Osteocyte (in vitro differentiated cells): Measurements from ENCODE around the gene GSTA1. TPM values are rescaled to one million over a fixed set of nuclear protein-coding genes. Genes with fewer than 3 reads are reported as not detected.
"Not testable (repeated sequence)": the region's sequence is repeated elsewhere in the genome, so short reads cannot be mapped to it uniquely, and the experiment has no call there.

Experiments
- DNase-seq: peaks from one replicate; pipeline ENCODE4 v3.0.0; 2021; ENCODE audit warnings: mixed read lengths; ENCODE audit not compliant: unreplicated experiment; ENCODE audit errors: extremely low spot score
- H3K27ac Mint-ChIP-seq: one replicate; pipeline ENCODE4 v1.8.0; 2021; ENCODE audit warnings: mild to moderate bottlenecking, mixed read lengths; ENCODE audit not compliant: unreplicated experiment
- H3K27me3 Mint-ChIP-seq: one replicate; pipeline ENCODE4 v1.8.0; 2021; ENCODE audit warnings: mixed read lengths; ENCODE audit not compliant: unreplicated experiment
- H3K36me3 Mint-ChIP-seq: one replicate; pipeline ENCODE4 v1.8.0; 2021; ENCODE audit warnings: mixed read lengths; ENCODE audit not compliant: unreplicated experiment
- H3K4me1 Mint-ChIP-seq: one replicate; pipeline ENCODE4 v1.8.0; 2021; ENCODE audit warnings: mixed read lengths; ENCODE audit not compliant: unreplicated experiment
- H3K4me3 Mint-ChIP-seq: one replicate; pipeline ENCODE4 v1.8.0; 2021; ENCODE audit warnings: mild to moderate bottlenecking, moderate library complexity, mixed read lengths; ENCODE audit not compliant: unreplicated experiment
- H3K9me3 Mint-ChIP-seq: one replicate; pipeline ENCODE4 v1.8.0; 2021; ENCODE audit warnings: mixed read lengths; ENCODE audit not compliant: unreplicated experiment
- CTCF ChIP-seq: fragments of 200-600 bp; sonication (generic); IDR thresholded peaks from 2 replicates; pipeline ENCODE4 v1.5.0; 2021; ENCODE audit warnings: antibody characterized with exemption, mild to moderate bottlenecking, moderate library complexity
- total RNA-seq: library from RNA; stranded (reverse); gene quantifications from 2 replicates; pipeline ENCODE4 v1.2.1, GENCODE V29; 2021

Gene GSTA1
- total RNA-seq, 1 donor from 2014 or later, result not detected

GRCh38 chr6:52839124-52840055 is 35.8 kb upstream of the GSTA1 start:
- Mint-ChIP-seq H3K4me3 (no peak overlapping the region), H3K27me3 (peaks cover 55% of the 10 kb centered on the region), H3K36me3 (no peaks in the 10 kb centered on the region), H3K4me1 (no peaks in the 10 kb centered on the region), H3K9me3 (no peaks in the 10 kb centered on the region), H3K27ac (no peak overlapping the region)
- TF ChIP-seq CTCF, result peak; percentile 65
- DNase-seq, result no peak

GRCh38 chr6:52834481-52834880 is 30.9 kb upstream of the GSTA1 start:
- Mint-ChIP-seq H3K9me3 (no peaks in the 10 kb centered on the region), H3K4me3 (no peak overlapping the region), H3K27ac (no peak overlapping the region), H3K36me3 (no peaks in the 10 kb centered on the region), H3K4me1 (no peaks in the 10 kb centered on the region), H3K27me3 (peaks cover 55% of the 10 kb centered on the region)
- no peak for DNase-seq
- no peak for TF ChIP-seq CTCF

- not testable (repeated sequence) for H3K9me3 Mint-ChIP-seq, DNase-seq, H3K4me3 Mint-ChIP-seq, H3K36me3 Mint-ChIP-seq, H3K27ac Mint-ChIP-seq, H3K4me1 Mint-ChIP-seq
- H3K27me3 Mint-ChIP-seq, result peaks cover 35% of the 10 kb centered on the region
These were observed 27.3 kb upstream of the GSTA1 start for GRCh38 chr6:52830869-52831268.

GRCh38 chr6:52829046-52829817 is 25.6 kb upstream of the GSTA1 start:
- H3K9me3 Mint-ChIP-seq, result no peaks in the 10 kb centered on the region

GRCh38 chr6:52828621-52829020 is 25.0 kb upstream of the GSTA1 start:
- not testable (repeated sequence) for H3K36me3 Mint-ChIP-seq, DNase-seq, H3K4me3 Mint-ChIP-seq, H3K27ac Mint-ChIP-seq, H3K9me3 Mint-ChIP-seq, H3K4me1 Mint-ChIP-seq
- H3K27me3 Mint-ChIP-seq, result peaks cover 14% of the 10 kb centered on the region

More at GRCh38 chr6:52829046-52829817, 25.6 kb upstream of the GSTA1 start:
- Mint-ChIP-seq H3K27ac (no peak overlapping the region), H3K27me3 (peaks cover 20% of the 10 kb centered on the region), H3K4me3 (no peak overlapping the region), H3K36me3 (no peaks in the 10 kb centered on the region), H3K4me1 (no peaks in the 10 kb centered on the region)
- no peak for DNase-seq
- no peak for TF ChIP-seq CTCF

GRCh38 chr6:52827073-52827783 is 23.6 kb upstream of the GSTA1 start:
- H3K4me3 Mint-ChIP-seq, H3K27me3 Mint-ChIP-seq, H3K27ac Mint-ChIP-seq, H3K9me3 Mint-ChIP-seq, DNase-seq, H3K4me1 Mint-ChIP-seq, H3K36me3 Mint-ChIP-seq: not testable (repeated sequence)
